Peyer's patch (tissue), 4 donors: ENCODE data around the gene PSMG4. TPM values are rescaled to one million over a fixed set of nuclear protein-coding genes. Genes with fewer than 3 reads are reported as not detected.

Experiments
- DNase-seq, 3 donors: peaks; one replicate each; pipeline ENCODE4 v3.0.0-alpha.2; 2017 to 2019
- H3K27ac ChIP-seq, 4 donors: fragments of 200-600 bp; sonication (generic); one replicate each; pipeline ENCODE4 v1.5.1; 2016 to 2019
- H3K27me3 ChIP-seq, 2 donors: fragments of 200-600 bp; sonication (generic); one replicate each; pipeline ENCODE4 v1.5.1; 2019
- H3K36me3 ChIP-seq, 3 donors: fragments of 200-600 bp; sonication (generic); one replicate each; pipeline ENCODE4 v1.5.1; 2016 to 2019
- H3K4me1 ChIP-seq, 4 donors: fragments of 200-600 bp; sonication (generic); one replicate each; pipeline ENCODE4 v1.5.1; 2016 to 2019
- H3K4me3 ChIP-seq, 4 donors: fragments of 200-600 bp; sonication (generic); 1 replicate in 3 of 4; 2 replicates in 1 of 4; pipeline ENCODE4 v1.5.1; 2016 to 2019; ENCODE audit warnings: mild to moderate bottlenecking in 1 of 4
- H3K9me3 ChIP-seq, 4 donors: fragments of 200-600 bp; sonication (generic); one replicate each; pipeline ENCODE4 v1.5.1; 2016 to 2019; ENCODE audit warnings: mild to moderate bottlenecking in 1 of 4
- CTCF ChIP-seq, 6 experiments: fragments of 450-650 bp in 4 of 6; fragments of 200-600 bp in 2 of 6; sonication (generic) in 1 of 6; IDR thresholded peaks; one replicate each; pipeline ENCODE4 v1.5.1; 2017 to 2019; ENCODE audit warnings: antibody characterized with exemption in 6 of 6, mild to moderate bottlenecking in 3 of 6, moderate library complexity in 1 of 6
- POLR2A ChIP-seq, 2 donors: fragments of 450-650 bp; IDR thresholded peaks; one replicate each; pipeline ENCODE4 v1.5.1; 2017; ENCODE audit warnings: antibody characterized with exemption in 2 of 2, mild to moderate bottlenecking in 2 of 2, moderate library complexity in 2 of 2
- total RNA-seq, 4 donors: library from RNA; depleted of rRNA; stranded (reverse); fragments of >200 nt; gene quantifications; one replicate each; pipeline ENCODE4 v1.1.0, GENCODE V29; 2016

The PSMG4 gene
- total RNA-seq, 4 donors from 2014 or later: 6.6 to 16.8 (median 15.9) TPM

GRCh38 chr6:3231247-3232016 is 27.3 kb upstream of the PSMG4 start:
- H3K4me3 ChIP-seq: peak overlapping the region; percentile 27 to 52 (median 40)
- no peaks in the 10 kb centered on the region for H3K36me3 ChIP-seq
- H3K27ac ChIP-seq: peak overlapping the region in 3 of 4 donors; percentile 24 to 53 (median 27)
- H3K4me1 ChIP-seq: peaks cover 11 to 51% (median 44%) of the 10 kb centered on the region in 4 donors
- no peaks in the 10 kb centered on the region for H3K9me3 ChIP-seq
- peak; percentile 19 to 85 (median 79) for DNase-seq
- peaks cover 10 to 37% of the 10 kb centered on the region in 2 donors for H3K27me3 ChIP-seq
- TF ChIP-seq POLR2A (IDR thresholded peaks at IDR 0.05): no peak
- TF ChIP-seq CTCF (IDR thresholded peaks at IDR 0.05): no peak

GRCh38 chr6:3232017-3232945 is 26.5 kb upstream of the PSMG4 start:
- peaks cover 4 to 35% of the 10 kb centered on the region in 2 donors for H3K27me3 ChIP-seq
- peaks cover 4 to 42% (median 36%) of the 10 kb centered on the region in 4 donors for H3K4me1 ChIP-seq
- TF ChIP-seq POLR2A (IDR thresholded peaks at IDR 0.05) (no peak), CTCF (IDR thresholded peaks at IDR 0.05) (no peak)

GRCh38 chr6:3233321-3233720 is 25.4 kb upstream of the PSMG4 start:
- Histone ChIP-seq H3K4me1 (peaks cover 0 to 32% (median 26%) of the 10 kb centered on the region in 4 donors), H3K27me3 (peaks cover 0 to 24% of the 10 kb centered on the region in 2 donors), H3K36me3 (no peaks in the 10 kb centered on the region), H3K4me3 (no peak overlapping the region), H3K27ac (no peak overlapping the region), H3K9me3 (no peaks in the 10 kb centered on the region)
- DNase-seq: no peak
- TF ChIP-seq POLR2A (IDR thresholded peaks at IDR 0.05) (no peak), CTCF (IDR thresholded peaks at IDR 0.05) (no peak)

More at GRCh38 chr6:3232017-3232945, 26.5 kb upstream of the PSMG4 start:
- peak overlapping the region in 3 of 4 donors; percentile 27 to 52 (median 50) for H3K4me3 ChIP-seq
- no peaks in the 10 kb centered on the region for H3K36me3 ChIP-seq
- no peak overlapping the region for H3K27ac ChIP-seq
- DNase-seq: no peak
- no peaks in the 10 kb centered on the region for H3K9me3 ChIP-seq

GRCh38 chr6:3233904-3234303 is 24.8 kb upstream of the PSMG4 start:
- Histone ChIP-seq H3K36me3 (no peaks in the 10 kb centered on the region), H3K27me3 (peaks cover 0 to 19% of the 10 kb centered on the region in 2 donors), H3K9me3 (no peaks in the 10 kb centered on the region), H3K4me3 (no peak overlapping the region), H3K4me1 (peaks cover 0 to 26% (median 21%) of the 10 kb centered on the region in 4 donors), H3K27ac (no peak overlapping the region)
- TF ChIP-seq CTCF (IDR thresholded peaks at IDR 0.05): no peak
- no peak for TF ChIP-seq POLR2A (IDR thresholded peaks at IDR 0.05)
- no peak for DNase-seq

GRCh38 chr6:3235486-3235885 is 23.3 kb upstream of the PSMG4 start:
- H3K9me3 ChIP-seq: no peaks in the 10 kb centered on the region
- peaks cover 0 to 14% (median 9%) of the 10 kb centered on the region in 4 donors for H3K4me1 ChIP-seq
- H3K27ac ChIP-seq: no peak overlapping the region
- peaks cover 0 to 4% of the 10 kb centered on the region in 2 donors for H3K27me3 ChIP-seq
- DNase-seq: no peak
- TF ChIP-seq CTCF (IDR thresholded peaks at IDR 0.05): no peak
- no peak for TF ChIP-seq POLR2A (IDR thresholded peaks at IDR 0.05)
- H3K36me3 ChIP-seq: no peaks in the 10 kb centered on the region
- no peak overlapping the region for H3K4me3 ChIP-seq
